GM12878 (cell line): Measurements from ENCODE around the gene DGCR8. TPM values are rescaled to one million over a fixed set of nuclear protein-coding genes. Genes with fewer than 3 reads are reported as not detected.

Experiments used
- ASH2L ChIP-seq: fragments of 300-600, 200-600 bp; sonication (generic); IDR thresholded peaks from 2 replicates; pipeline ENCODE4 v1.6.1; 2017; ENCODE audit warnings: low read depth, mild to moderate bottlenecking, borderline replicate concordance
- BCL11A ChIP-seq: IDR thresholded peaks from 2 replicates; pipeline ENCODE4 v1.6.1; 2011; ENCODE audit warnings: low read depth, low read length
- CREM ChIP-seq: IDR thresholded peaks from 2 replicates; pipeline ENCODE4 v1.6.1; 2014; ENCODE audit warnings: antibody characterized with exemption, low read depth
- FOS ChIP-seq: IDR thresholded peaks from 3 replicates; pipeline ENCODE4 v1.6.1; 2011; ENCODE audit warnings: borderline replicate concordance; ENCODE audit not compliant: insufficient read length; ENCODE audit errors: extremely low read depth
- SRF ChIP-seq, 2 experiments: IDR thresholded peaks; 2 replicates each; pipeline ENCODE4 v1.6.1; 2011; ENCODE audit warnings: low read depth in 2 of 2, low read length in 2 of 2, mild to moderate bottlenecking in 1 of 2, moderate library complexity in 1 of 2
- polyA plus RNA-seq, 11 experiments: library from polyadenylated mRNA; depleted of rRNA in 4 of 11; unstranded in 6 of 11; stranded (reverse) in 5 of 11; fragments of >200 nt; fragmentation: Nextera tagmentation in 4 of 11; fragmentation: Illumina TruSeq in 1 of 11; extraction: Ambion mirVana in 4 of 11; extraction: Trizol in 1 of 11; gene quantifications; 1 replicate in 1 of 11; 2 replicates in 10 of 11; pipeline versions ENCODE4 v1.2.1 to v1.2.3, GENCODE V29; 2011 to 2016; ENCODE audit warnings: inconsistent platforms in 2 of 11, missing spikeins in 2 of 11, low read depth in 1 of 11
- total RNA-seq, 4 experiments: library from RNA; depleted of rRNA in 3 of 4; stranded (reverse); fragments of >200 nt in 3 of 4; fragmentation: Illumina TruSeq in 1 of 4; extraction: Trizol in 1 of 4; gene quantifications; 2 replicates each; pipeline versions ENCODE4 v1.2.1 to v1.2.3, GENCODE V29; 2013 to 2021
- TF ChIP-seq, protein P1 (sequence below): fragments of 450-650 bp; IDR thresholded peaks from 2 replicates; pipeline ENCODE4 v1.6.1; 2018; ENCODE audit warnings: mild to moderate bottlenecking, low read depth, moderate library complexity; ENCODE audit not compliant: partially characterized antibody
- TF ChIP-seq, protein P2 (sequence below): fragments of 450-650 bp; IDR thresholded peaks from 2 replicates; pipeline ENCODE4 v1.6.1; 2017; ENCODE audit warnings: low read depth, mild to moderate bottlenecking, moderate library complexity
- TF ChIP-seq, protein P3 (sequence below): fragments of 450-650 bp; IDR thresholded peaks from 2 replicates; pipeline ENCODE4 v1.6.1; 2017; ENCODE audit warnings: mild to moderate bottlenecking

Gene DGCR8
- total and polyA plus RNA-seq, 10 of the 15 experiments (the other 5 are each of a cell fraction or from before 2014, with no cell fraction given): 1.2 to 35.1 (median 17.2) TPM

DNA sequence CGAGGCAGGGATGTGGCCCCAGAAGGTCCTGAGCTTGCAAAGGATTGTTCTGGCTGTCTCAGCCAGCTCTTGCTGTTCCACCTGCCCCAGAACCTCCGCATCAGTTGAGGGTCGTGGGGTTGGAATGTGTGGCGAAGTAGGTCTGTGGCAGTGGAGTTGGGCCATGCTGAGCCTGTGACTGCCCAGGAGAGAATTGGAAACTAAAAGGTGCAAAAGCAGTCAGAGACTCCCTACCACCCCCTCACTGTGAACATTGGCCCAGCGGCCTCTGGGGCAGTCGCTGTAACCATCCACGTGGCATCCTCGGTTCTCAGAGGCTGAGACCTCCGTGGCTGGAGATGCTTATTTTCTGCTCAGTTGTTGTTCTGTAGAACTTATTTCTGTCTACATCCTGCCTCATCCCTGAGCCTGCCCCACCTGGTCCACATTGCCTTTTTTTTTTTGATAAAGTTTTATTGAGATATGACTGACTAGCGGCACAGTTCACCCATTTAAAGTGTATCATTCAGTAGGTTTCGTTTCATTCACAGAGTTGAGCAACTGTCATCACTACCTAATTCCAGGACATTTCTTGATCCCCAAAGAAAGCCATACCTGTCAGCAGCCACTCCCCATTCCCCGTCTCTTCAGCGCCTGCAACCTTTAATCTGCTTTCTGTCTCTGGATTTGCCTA is 22.3 kb upstream of the DGCR8 start (continued):
- no peak for TF ChIP-seq CREM
- no peak for TF ChIP-seq SRF (IDR thresholded peaks at IDR 0.05; ENCODE audit: low read depth in 2 of 2, low read length in 2 of 2)
- TF ChIP-seq BCL11A: no peak
- TF ChIP-seq, protein P1, sequence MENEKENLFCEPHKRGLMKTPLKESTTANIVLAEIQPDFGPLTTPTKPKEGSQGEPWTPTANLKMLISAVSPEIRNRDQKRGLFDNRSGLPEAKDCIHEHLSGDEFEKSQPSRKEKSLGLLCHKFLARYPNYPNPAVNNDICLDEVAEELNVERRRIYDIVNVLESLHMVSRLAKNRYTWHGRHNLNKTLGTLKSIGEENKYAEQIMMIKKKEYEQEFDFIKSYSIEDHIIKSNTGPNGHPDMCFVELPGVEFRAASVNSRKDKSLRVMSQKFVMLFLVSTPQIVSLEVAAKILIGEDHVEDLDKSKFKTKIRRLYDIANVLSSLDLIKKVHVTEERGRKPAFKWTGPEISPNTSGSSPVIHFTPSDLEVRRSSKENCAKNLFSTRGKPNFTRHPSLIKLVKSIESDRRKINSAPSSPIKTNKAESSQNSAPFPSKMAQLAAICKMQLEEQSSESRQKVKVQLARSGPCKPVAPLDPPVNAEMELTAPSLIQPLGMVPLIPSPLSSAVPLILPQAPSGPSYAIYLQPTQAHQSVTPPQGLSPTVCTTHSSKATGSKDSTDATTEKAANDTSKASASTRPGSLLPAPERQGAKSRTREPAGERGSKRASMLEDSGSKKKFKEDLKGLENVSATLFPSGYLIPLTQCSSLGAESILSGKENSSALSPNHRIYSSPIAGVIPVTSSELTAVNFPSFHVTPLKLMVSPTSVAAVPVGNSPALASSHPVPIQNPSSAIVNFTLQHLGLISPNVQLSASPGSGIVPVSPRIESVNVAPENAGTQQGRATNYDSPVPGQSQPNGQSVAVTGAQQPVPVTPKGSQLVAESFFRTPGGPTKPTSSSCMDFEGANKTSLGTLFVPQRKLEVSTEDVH: no peak
- TF ChIP-seq, protein P2, sequence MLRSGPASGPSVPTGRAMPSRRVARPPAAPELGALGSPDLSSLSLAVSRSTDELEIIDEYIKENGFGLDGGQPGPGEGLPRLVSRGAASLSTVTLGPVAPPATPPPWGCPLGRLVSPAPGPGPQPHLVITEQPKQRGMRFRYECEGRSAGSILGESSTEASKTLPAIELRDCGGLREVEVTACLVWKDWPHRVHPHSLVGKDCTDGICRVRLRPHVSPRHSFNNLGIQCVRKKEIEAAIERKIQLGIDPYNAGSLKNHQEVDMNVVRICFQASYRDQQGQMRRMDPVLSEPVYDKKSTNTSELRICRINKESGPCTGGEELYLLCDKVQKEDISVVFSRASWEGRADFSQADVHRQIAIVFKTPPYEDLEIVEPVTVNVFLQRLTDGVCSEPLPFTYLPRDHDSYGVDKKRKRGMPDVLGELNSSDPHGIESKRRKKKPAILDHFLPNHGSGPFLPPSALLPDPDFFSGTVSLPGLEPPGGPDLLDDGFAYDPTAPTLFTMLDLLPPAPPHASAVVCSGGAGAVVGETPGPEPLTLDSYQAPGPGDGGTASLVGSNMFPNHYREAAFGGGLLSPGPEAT: no peak
- no peak for TF ChIP-seq ASH2L
- TF ChIP-seq, protein P3, sequence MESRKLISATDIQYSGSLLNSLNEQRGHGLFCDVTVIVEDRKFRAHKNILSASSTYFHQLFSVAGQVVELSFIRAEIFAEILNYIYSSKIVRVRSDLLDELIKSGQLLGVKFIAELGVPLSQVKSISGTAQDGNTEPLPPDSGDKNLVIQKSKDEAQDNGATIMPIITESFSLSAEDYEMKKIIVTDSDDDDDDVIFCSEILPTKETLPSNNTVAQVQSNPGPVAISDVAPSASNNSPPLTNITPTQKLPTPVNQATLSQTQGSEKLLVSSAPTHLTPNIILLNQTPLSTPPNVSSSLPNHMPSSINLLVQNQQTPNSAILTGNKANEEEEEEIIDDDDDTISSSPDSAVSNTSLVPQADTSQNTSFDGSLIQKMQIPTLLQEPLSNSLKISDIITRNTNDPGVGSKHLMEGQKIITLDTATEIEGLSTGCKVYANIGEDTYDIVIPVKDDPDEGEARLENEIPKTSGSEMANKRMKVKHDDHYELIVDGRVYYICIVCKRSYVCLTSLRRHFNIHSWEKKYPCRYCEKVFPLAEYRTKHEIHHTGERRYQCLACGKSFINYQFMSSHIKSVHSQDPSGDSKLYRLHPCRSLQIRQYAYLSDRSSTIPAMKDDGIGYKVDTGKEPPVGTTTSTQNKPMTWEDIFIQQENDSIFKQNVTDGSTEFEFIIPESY: no peak
- TF ChIP-seq FOS: no peak
